ENCODE data around the gene PTPRK.
A peak's percentile ranks its signal among the peaks of the same experiment; 100 is the strongest.

The PTPRK gene

GRCh38 chr6:128515550-128516513, 4.6 kb downstream of the PTPRK start:
- DNase-seq = no peak

- no peak for DNase-seq
Measured at GRCh38 chr6:128513878-128514277, 6.5 kb downstream of the PTPRK start.

GRCh38 chr6:128512296-128512695, 8.1 kb downstream of the PTPRK start:
- no peak for DNase-seq

GRCh38 chr6:128511506-128511905, 8.9 kb downstream of the PTPRK start:
- peak; percentile 55 for DNase-seq

GRCh38 chr6:128509709-128510108, 10.7 kb downstream of the PTPRK start:
- DNase-seq = no peak

GRCh38 chr6:128508588-128509296, 11.7 kb downstream of the PTPRK start:
- DNase-seq = peak; percentile 76

GRCh38 chr6:128507337-128508310, 12.8 kb downstream of the PTPRK start:
- peak; percentile 45 for DNase-seq

- DNase-seq = no peak
Measured at GRCh38 chr6:128505603-128506002, 14.8 kb downstream of the PTPRK start.

GRCh38 chr6:128504003-128504654, 16.3 kb downstream of the PTPRK start:
- DNase-seq = no peak

GRCh38 chr6:128500749-128501600, 19.4 kb downstream of the PTPRK start:
- no peak for DNase-seq

- DNase-seq = peak; percentile 11
Measured at GRCh38 chr6:128500014-128500413, 20.4 kb downstream of the PTPRK start.

GRCh38 chr6:128499079-128499731, 21.2 kb downstream of the PTPRK start:
- DNase-seq = no peak

- DNase-seq = no peak
Measured at GRCh38 chr6:128498234-128498633, 22.2 kb downstream of the PTPRK start.

- DNase-seq = no peak
Measured at GRCh38 chr6:128495536-128496333, 24.7 kb downstream of the PTPRK start.

- DNase-seq = no peak
Measured at GRCh38 chr6:128494440-128494839, 26.0 kb downstream of the PTPRK start.

GRCh38 chr6:128493877-128494276, 26.5 kb downstream of the PTPRK start:
- DNase-seq = no peak

GRCh38 chr6:128492386-128492785, 28.0 kb downstream of the PTPRK start:
- no peak for DNase-seq

- no peak for DNase-seq
Measured at GRCh38 chr6:128491610-128492206, 28.7 kb downstream of the PTPRK start.

- DNase-seq = no peak
Measured at GRCh38 chr6:128491100-128491581, 29.3 kb downstream of the PTPRK start.
